ENCODE data around the gene UNC119B. TPM values are rescaled to one million over a fixed set of nuclear protein-coding genes. Genes with fewer than 3 reads are reported as not detected.

UNC119B gene
- total RNA-seq, 1 experiment from 2014 or later = 50.4 TPM

GRCh38 chr12:120713861-120714482, 3.7 kb downstream of the UNC119B start:
- Histone ChIP-seq H3K9me3 (ENCODE audit: low read depth, low read length, poor library complexity, severe bottlenecking) (no peaks in the 10 kb centered on the region), H3K4me1 (ENCODE audit: insufficient read depth, low read length, poor library complexity, severe bottlenecking) (peaks cover 5% of the 10 kb centered on the region), H3K4me3 (ENCODE audit: low read depth, low read length, poor library complexity, severe bottlenecking) (no peak overlapping the region), H3K27me3 (replicated peaks; ENCODE audit: insufficient read depth, low read depth, low read length, poor library complexity) (no peaks in the 10 kb centered on the region), H3K36me3 (ENCODE audit: insufficient read depth, low read length, poor library complexity, severe bottlenecking) (peaks cover 55% of the 10 kb centered on the region), H3K27ac (ENCODE audit: low read depth, low read length, poor library complexity, severe bottlenecking) (no peak overlapping the region)
- peak; percentile 89 for DNase-seq (ENCODE audit: low spot score)
- CTCF ChIA-PET = interaction anchor here (0.6 kb wide), 1 partner anchor 351 kb away, joined by 3 read pairs; no protein-coding TSS in a partner anchor
- no TSS peak for BruUV-seq (replicated peaks)
- POLR2A ChIA-PET (ENCODE audit: low non-redundant PET) = no interaction called here
- intact Hi-C loops (cut with micrococcal nuclease; ENCODE audit: unreplicated experiment) = loop anchor here (1.0 to 5.0 kb wide), 3 partner anchors 67 to 387 kb away; partner anchors contain the start of gene PLA2G1B
- TF ChIP-seq CTCF (conservative IDR thresholded peaks at IDR 0.05; ENCODE audit: low read depth, low read length) (peak; percentile 89), EZH2 (IDR thresholded peaks at IDR 0.05; ENCODE audit: borderline replicate concordance, low read depth, low read length, poor library complexity, severe bottlenecking) (no peak)

- POLR2A ChIA-PET (ENCODE audit: low non-redundant PET) = no interaction called here
- TF ChIP-seq CTCF (conservative IDR thresholded peaks at IDR 0.05; ENCODE audit: low read depth, low read length) (no peak), EZH2 (IDR thresholded peaks at IDR 0.05; ENCODE audit: borderline replicate concordance, low read depth, low read length, poor library complexity, severe bottlenecking) (no peak)
- Histone ChIP-seq H3K9me3 (ENCODE audit: low read depth, low read length, poor library complexity, severe bottlenecking) (no peaks in the 10 kb centered on the region), H3K36me3 (ENCODE audit: insufficient read depth, low read length, poor library complexity, severe bottlenecking) (peaks cover 89% of the 10 kb centered on the region), H3K4me1 (ENCODE audit: insufficient read depth, low read length, poor library complexity, severe bottlenecking) (no peaks in the 10 kb centered on the region), H3K27me3 (replicated peaks; ENCODE audit: insufficient read depth, low read depth, low read length, poor library complexity) (no peaks in the 10 kb centered on the region), H3K4me3 (ENCODE audit: low read depth, low read length, poor library complexity, severe bottlenecking) (no peak overlapping the region), H3K27ac (ENCODE audit: low read depth, low read length, poor library complexity, severe bottlenecking) (no peak overlapping the region)
- CTCF ChIA-PET = interaction anchor here (0.6 kb wide), 1 partner anchor 9 kb away, joined by 3 read pairs; no protein-coding TSS in a partner anchor
- no peak for DNase-seq (ENCODE audit: low spot score)
- intact Hi-C loops (cut with micrococcal nuclease; ENCODE audit: unreplicated experiment) = no loop called here
- BruUV-seq (replicated peaks) = no TSS peak
These were observed 7.8 kb downstream of the UNC119B start for GRCh38 chr12:120718055-120718454.

GRCh38 chr12:120719072-120719471, 8.8 kb downstream of the UNC119B start:
- no peak for DNase-seq (ENCODE audit: low spot score)
- CTCF ChIA-PET = no interaction called here
- no TSS peak for BruUV-seq (replicated peaks)
- POLR2A ChIA-PET (ENCODE audit: low non-redundant PET) = no interaction called here
- no peaks in the 10 kb centered on the region for H3K27me3 ChIP-seq (replicated peaks; ENCODE audit: insufficient read depth, low read depth, low read length, poor library complexity)
- intact Hi-C loops (cut with micrococcal nuclease; ENCODE audit: unreplicated experiment) = no loop called here
- TF ChIP-seq CTCF (conservative IDR thresholded peaks at IDR 0.05; ENCODE audit: low read depth, low read length) (no peak), EZH2 (IDR thresholded peaks at IDR 0.05; ENCODE audit: borderline replicate concordance, low read depth, low read length, poor library complexity, severe bottlenecking) (no peak)
- H3K4me1 ChIP-seq (ENCODE audit: insufficient read depth, low read length, poor library complexity, severe bottlenecking) = no peaks in the 10 kb centered on the region
- H3K27ac ChIP-seq (ENCODE audit: low read depth, low read length, poor library complexity, severe bottlenecking) = no peak overlapping the region
- H3K36me3 ChIP-seq (ENCODE audit: insufficient read depth, low read length, poor library complexity, severe bottlenecking) = peaks cover 85% of the 10 kb centered on the region
- no peaks in the 10 kb centered on the region for H3K9me3 ChIP-seq (ENCODE audit: low read depth, low read length, poor library complexity, severe bottlenecking)
- no peak overlapping the region for H3K4me3 ChIP-seq (ENCODE audit: low read depth, low read length, poor library complexity, severe bottlenecking)

All from A673 (cell line).